GM21423 (cell line): ENCODE results near the gene CEP128.
A peak's percentile ranks its signal among the peaks of the same experiment; 100 is the strongest.

Experiments used
- ATAC-seq: cut with Tn5 transposase; IDR thresholded peaks from one replicate; pipeline ENCODE4 v1.9.1; 2021; ENCODE audit warnings: mild to moderate bottlenecking, moderate library complexity; ENCODE audit not compliant: unreplicated experiment

Gene CEP128

DNA sequence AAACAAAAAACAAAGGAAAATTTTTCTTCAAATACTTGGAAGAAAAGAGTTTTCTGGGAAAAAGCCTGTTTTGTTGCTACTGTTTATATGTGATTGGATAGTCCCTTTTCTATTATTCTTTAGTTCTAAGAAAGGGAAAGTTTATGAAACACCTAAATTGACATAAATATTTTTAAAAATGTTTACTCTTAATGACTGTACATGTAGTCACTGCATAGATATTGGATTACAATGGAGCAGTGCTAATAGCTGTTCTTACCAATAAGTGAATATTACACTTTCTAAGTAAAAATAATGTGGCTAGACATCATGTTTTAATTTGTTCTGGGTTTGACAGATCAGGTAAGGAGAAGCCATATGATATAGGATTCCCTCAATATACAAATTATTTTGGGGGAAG is 377.5 kb downstream of the CEP128 start:
- no peak for ATAC-seq

DNA sequence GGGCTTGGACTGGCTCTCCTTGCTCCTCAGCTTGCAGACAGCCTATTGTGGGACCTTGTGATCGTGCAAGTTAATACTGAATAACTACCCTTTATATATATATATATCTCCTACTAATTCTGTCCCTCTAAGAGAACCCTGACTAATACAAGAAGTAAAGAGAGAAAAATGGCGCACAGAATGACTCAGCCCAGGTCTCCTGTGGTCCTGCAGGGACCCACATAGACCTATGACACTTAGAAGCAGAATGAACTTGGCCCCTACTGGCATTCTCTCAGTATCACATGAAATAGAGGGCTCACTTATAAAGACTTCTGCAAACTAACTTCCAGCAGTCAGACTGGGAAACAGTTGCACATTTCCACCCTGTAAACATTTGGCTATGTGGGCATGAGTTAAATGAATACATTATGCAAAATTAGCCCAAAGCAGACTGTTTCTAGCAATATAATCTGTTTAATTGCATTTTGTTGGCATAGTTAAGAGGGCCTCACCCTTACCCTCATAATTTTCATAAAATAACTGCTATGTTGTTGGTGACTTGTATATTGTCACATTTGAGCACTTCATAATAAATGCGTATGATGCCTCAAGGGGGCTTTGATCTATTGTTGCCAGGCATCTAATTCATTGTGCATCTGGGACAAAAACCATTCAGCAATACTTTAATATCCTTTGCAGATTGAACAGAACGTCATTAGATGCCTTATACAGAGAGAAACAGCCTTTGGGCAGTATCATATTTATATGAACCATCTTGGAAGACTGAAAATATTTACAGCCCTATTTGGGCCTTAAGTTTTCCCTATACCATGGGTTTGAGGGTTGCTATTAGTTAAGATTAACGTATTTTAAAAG is 380.5 kb downstream of the CEP128 start:
- ATAC-seq = peak; percentile 62

- no peak for ATAC-seq
Observed at GRCh38 chr14:80554139-80554538, 387.4 kb downstream of the CEP128 start.

GRCh38 chr14:80549141-80549540 is 392.4 kb downstream of the CEP128 start:
- no peak for ATAC-seq

GRCh38 chr14:80545935-80546854 is 395.3 kb downstream of the CEP128 start:
- ATAC-seq = peak; percentile 61

- ATAC-seq = no peak
Observed at GRCh38 chr14:80544366-80544765, 397.2 kb downstream of the CEP128 start.

DNA sequence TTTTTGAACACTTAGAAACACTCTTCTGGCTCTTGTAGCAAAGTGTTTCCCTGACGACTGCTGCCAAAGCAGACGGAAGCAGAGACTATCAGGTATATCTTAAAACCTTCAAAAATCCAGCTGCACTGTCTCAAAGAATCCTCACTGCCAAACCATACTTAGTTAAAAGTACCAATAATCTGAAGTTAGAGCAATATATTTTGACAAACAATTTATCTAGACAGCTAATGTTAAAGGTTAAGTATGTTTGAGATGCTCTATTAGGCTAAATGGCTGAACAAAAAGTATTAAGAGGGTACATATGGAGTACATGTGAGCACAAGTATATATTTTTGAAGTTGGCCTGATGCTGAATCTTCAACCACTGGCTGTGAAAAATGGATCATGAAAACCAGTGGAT is 398.3 kb downstream of the CEP128 start:
- no peak for ATAC-seq

- no peak for ATAC-seq
Observed at GRCh38 chr14:80538633-80539375, 402.7 kb downstream of the CEP128 start.

GRCh38 chr14:80537626-80538025 is 403.9 kb downstream of the CEP128 start:
- ATAC-seq = no peak

- no peak for ATAC-seq
Observed at GRCh38 chr14:80536456-80536855, 405.1 kb downstream of the CEP128 start.

DNA sequence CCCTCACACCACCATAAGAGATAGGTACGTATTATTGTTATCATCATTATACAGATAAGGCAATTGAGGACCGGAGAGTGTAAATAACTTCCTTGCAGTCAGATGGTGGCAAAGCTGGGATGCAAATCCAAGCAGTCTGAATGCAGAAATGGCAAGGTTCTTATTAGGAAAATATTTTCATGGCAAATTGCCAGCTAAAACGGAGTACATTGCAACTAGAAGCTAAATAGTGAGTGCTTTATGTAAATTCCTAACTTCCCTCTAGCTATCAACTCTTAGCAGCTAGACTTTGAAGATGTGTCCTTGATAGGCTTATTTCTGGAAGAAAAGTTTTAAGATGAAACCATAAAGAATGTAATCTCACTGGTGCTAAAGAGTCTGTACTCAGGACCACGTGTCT is 406.4 kb downstream of the CEP128 start:
- no peak for ATAC-seq

DNA sequence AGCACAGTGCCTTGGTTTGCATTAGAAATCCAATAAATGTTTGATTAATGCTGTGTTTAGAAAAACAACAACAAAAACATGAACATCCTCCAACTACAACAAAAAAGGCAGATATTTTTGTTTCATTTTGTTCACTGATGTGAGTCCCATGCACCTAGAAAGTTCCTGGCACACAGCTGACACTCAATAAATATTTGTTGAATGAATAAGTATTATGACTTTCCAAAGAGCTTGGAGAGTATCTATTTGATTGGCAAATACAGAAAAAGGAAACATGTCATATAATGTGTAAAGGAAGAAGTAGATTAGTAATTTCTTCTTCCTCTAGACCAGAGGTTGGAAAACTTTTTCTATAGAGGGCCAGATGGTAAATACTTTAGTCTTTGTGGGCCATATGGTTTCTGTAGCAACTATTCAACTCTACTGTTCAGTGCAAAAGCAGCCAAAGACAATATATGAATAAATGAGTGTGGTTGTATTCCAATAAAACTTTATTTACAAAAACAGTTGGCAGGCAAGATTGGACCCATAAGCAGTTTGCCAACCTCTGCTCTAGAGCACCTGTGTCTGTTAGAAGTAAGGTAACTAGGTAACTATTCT is 417.9 kb downstream of the CEP128 start:
- ATAC-seq = no peak

DNA sequence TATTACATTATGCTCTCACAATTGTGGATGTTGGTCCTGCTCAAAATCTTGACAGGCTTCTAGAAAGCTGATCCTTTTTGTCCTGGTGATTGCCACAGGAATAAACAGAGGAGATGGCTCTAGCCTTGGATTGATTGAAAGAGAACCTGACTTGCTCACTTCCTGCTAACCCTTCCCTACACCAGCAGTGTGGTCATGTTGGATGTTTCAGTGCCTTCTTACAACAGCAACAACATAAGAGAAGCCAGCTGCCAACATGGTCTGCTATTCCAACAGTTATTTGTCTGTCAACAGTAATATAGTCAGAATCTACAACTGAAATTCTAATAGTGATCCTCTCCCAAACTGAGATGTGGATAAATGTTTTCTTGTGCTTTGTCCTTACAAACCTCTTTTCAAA is 418.6 kb downstream of the CEP128 start:
- no peak for ATAC-seq

- ATAC-seq = no peak
Observed at GRCh38 chr14:80522411-80522810, 419.1 kb downstream of the CEP128 start.

DNA sequence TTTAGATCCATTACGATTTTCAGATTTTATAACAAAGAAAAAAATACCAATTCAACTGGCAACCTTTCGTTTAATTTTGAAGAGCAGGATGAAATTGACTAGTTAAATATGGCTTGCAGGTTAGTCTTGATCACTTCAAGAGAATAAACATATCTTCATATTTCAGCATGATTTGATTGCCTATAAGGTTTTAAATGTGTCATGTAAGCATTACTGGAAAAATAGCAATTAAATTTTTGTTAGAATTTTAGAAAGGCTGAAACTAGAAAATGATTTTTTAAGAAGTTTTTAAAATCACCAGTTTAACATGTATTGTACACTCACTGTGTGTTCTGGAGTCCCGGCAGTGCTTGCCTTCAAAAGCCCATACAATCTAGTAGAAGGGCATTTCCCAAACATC is 420.1 kb downstream of the CEP128 start:
- ATAC-seq = no peak

DNA sequence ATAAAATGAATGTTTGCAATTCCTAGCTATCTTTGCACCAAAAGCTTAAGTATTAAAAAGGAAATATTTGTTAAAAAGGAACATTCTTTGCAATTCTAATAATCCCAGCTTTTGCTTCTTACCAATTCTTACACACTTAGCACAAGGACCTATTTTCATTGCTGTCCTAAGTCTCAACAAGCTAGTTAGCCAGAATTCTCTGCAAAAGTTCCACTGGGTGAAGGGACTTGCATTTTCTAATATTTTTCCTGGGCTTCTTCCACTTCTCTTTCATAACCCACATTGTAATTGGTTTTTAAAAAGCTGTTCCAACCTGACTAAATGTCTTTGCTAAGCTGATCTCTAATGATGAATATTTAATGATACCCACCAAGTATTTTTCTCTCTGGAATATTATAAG is 422.5 kb downstream of the CEP128 start:
- ATAC-seq = no peak

DNA sequence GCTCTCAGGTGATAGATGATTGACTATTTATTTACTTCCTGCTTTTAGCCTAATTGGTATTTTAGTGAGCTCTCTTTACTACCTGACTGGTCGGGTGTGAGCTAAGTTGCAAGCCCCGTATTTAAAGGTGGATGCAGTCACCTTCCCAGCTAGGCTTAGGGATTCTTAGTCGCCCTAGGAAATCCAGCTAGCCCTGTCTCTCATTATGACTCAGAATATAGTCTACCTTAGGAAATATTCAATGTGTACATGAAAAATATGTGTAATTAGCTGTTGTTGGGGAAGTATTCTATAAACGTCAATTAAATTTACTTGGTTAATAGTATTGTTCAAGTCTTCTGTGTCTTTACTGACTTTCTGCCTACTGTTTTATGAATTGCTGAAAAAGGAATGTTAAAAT is 423.4 kb downstream of the CEP128 start:
- ATAC-seq = no peak

- ATAC-seq = no peak
Observed at GRCh38 chr14:80507292-80507869, 434.2 kb downstream of the CEP128 start.

DNA sequence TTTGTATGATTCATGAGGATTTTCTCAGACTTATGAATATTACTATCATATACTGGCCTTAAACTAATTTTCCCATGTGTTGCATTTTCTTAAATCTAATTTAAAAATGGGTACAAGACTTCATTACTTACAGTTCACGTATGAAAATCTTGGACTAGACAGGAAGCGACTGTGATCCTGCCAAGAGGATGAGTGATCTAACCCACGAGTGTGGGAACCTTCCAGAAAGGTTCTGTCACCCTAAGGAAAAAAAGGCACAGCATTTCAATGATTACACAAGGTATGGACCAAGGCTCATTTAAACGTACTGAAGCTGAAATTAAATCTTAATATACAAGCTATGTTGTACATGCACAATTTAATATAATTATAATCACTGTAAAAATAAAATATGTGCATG is 436.8 kb downstream of the CEP128 start:
- no peak for ATAC-seq

DNA sequence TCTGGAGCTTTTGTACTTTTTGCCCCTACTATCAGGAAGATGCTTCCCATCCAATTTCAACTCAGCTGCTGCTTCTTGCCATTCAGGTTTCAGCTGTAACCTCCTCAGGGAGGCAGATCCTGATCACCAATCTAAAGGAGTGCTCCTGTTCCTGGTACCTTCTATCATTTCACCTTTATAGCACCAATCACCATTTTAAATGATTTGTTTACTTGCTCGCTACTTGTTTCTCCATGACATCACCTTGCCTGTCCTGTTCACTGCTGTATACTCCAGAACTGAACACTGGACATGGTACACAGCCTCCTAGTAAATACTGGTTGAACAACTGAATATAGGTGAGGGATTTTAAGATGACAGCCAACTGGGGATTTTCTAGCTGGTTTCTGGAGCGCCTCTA is 443.0 kb downstream of the CEP128 start:
- ATAC-seq = no peak
